Small intestine (tissue), 16 donors: ENCODE data around the gene MCRIP1. TPM values are rescaled to one million over a fixed set of nuclear protein-coding genes. Genes with fewer than 3 reads are reported as not detected.

Experiments
- DNase-seq, 2 donors: peaks; one replicate each; pipeline versions ENCODE4 v3.0.0 to v3.0.0-alpha.2; 2013
- FAIRE-seq: peaks from 2 replicates; lab custom pipeline; 2012; peaks lifted over from hg19 to GRCh38; lab: Jason Lieb, UNC
- H3K27ac ChIP-seq, 3 donors: one replicate each; pipeline ENCODE4 v1.5.1; 2013; ENCODE audit warnings: low read length in 2 of 3, mild to moderate bottlenecking in 2 of 3, control low read depth in 1 of 3, inconsistent platforms in 1 of 3, low read depth in 1 of 3, moderate library complexity in 1 of 3
- H3K27me3 ChIP-seq, 3 donors: one replicate each; pipeline ENCODE4 v1.6.1; 2013; ENCODE audit warnings: low read length in 3 of 3, inconsistent platforms in 1 of 3; ENCODE audit not compliant: control insufficient read depth in 3 of 3, insufficient read depth in 3 of 3
- H3K36me3 ChIP-seq, 3 donors: one replicate each; pipeline ENCODE4 v1.6.1; 2013; ENCODE audit warnings: low read length in 3 of 3, inconsistent platforms in 1 of 3, low read depth in 1 of 3, mild to moderate bottlenecking in 1 of 3, moderate library complexity in 1 of 3; ENCODE audit not compliant: control insufficient read depth in 3 of 3, insufficient read depth in 2 of 3
- H3K4me1 ChIP-seq, 3 donors: one replicate each; pipeline ENCODE4 v1.6.1; 2013; ENCODE audit warnings: low read length in 2 of 3, inconsistent platforms in 1 of 3, low read depth in 1 of 3, mild to moderate bottlenecking in 1 of 3, moderate library complexity in 1 of 3; ENCODE audit not compliant: control insufficient read depth in 3 of 3, insufficient read depth in 2 of 3
- H3K4me3 ChIP-seq, 3 donors: one replicate each; pipeline ENCODE4 v1.5.1; 2013; ENCODE audit warnings: low read length in 3 of 3, control low read depth in 1 of 3, inconsistent platforms in 1 of 3, low read depth in 1 of 3, mild to moderate bottlenecking in 1 of 3, moderate library complexity in 1 of 3
- H3K9me3 ChIP-seq, 2 donors: one replicate each; pipeline ENCODE4 v1.6.1; 2013; ENCODE audit warnings: low read depth in 1 of 2, low read length in 1 of 2; ENCODE audit not compliant: control insufficient read depth in 2 of 2, insufficient read depth in 1 of 2
- WGBS, 3 donors: extraction: QIAGEN DNeasy Blood & Tissue Kit; methylation state at CpG; one replicate each; pipeline ENCODE4 v1.1.7; 2013; 5-methylcytosine and 5-hydroxymethylcytosine counted together
- long read RNA-seq, 10 donors: transcript quantifications; one replicate each; lab custom pipeline, GENCODE V29; 2026
- polyA plus RNA-seq, 4 donors: library from polyadenylated mRNA; stranded (reverse) in 3 of 4; unstranded in 1 of 4; fragments of 200-250 nt in 3 of 4; fragments of 120-200 nt in 1 of 4; gene quantifications; one replicate each; pipeline versions ENCODE4 v1.2.1 to v1.2.3, GENCODE V29; 2013
- donor health status: healthy with polysubstance abuse.
- donor health status: control.
- donor health status: control.
- donor health status: Bipolar disorder and iron deficiency.
- donor health status: healthy.

Gene MCRIP1
- polyA plus RNA-seq: 10 to 100 TPM; 19.5 to 87.6 (median 48.5) TPM
- long read RNA-seq, donor 1: 0 reads
- long read RNA-seq, donor 2, partial matches to known transcripts: 0 of 7 reads
- long read RNA-seq, donor 2, other reads (novel, unspliced or antisense): 0 of 7 reads
- long read RNA-seq, donor 3, transcript MCRIP1-201 (5 exons, 1,209 nt): major isoform, 12 of 22 reads
- long read RNA-seq, donor 3, partial matches to known transcripts: 0 of 22 reads
- long read RNA-seq, donor 3, other reads (novel, unspliced or antisense): 0 of 22 reads
- long read RNA-seq, donor 4, partial matches to known transcripts: 0 of 1 reads
- long read RNA-seq, donor 4, other reads (novel, unspliced or antisense): 0 of 1 reads
- long read RNA-seq, donor 5, partial matches to known transcripts: 37 of 43 reads
- long read RNA-seq, donor 5, other reads (novel, unspliced or antisense): 0 of 43 reads
- long read RNA-seq, donor 6, transcript MCRIP1-203 (6 exons, 925 nt): major isoform, 8 of 21 reads
- long read RNA-seq, donor 6, partial matches to known transcripts: 0 of 21 reads
- long read RNA-seq, donor 6, other reads (novel, unspliced or antisense): 0 of 21 reads
- long read RNA-seq, donor 7, transcript MCRIP1-201 (5 exons, 1,209 nt): major isoform, 57 of 98 reads
- long read RNA-seq, donor 7, transcript MCRIP1-207 (4 exons, 2,775 nt): minor isoform, 10 of 98 reads
- long read RNA-seq, donor 7, transcript MCRIP1-203 (6 exons, 925 nt): minor isoform, 20 of 98 reads
- long read RNA-seq, donor 7, partial matches to known transcripts: 6 of 98 reads
- long read RNA-seq, donor 7, other reads (novel, unspliced or antisense): 0 of 98 reads
- long read RNA-seq, donor 8, partial matches to known transcripts: 0 of 6 reads
- long read RNA-seq, donor 8, other reads (novel, unspliced or antisense): 0 of 6 reads
- long read RNA-seq, donor 9, partial matches to known transcripts: 0 of 6 reads
- long read RNA-seq, donor 9, other reads (novel, unspliced or antisense): 0 of 6 reads
- long read RNA-seq, donor 10, transcript MCRIP1-203 (6 exons, 925 nt): minor isoform, 7 of 41 reads
- long read RNA-seq, donor 10, transcript MCRIP1-201 (5 exons, 1,209 nt): major isoform, 22 of 41 reads
- long read RNA-seq, donor 10, partial matches to known transcripts: 5 of 41 reads
- long read RNA-seq, donor 10, other reads (novel, unspliced or antisense): 0 of 41 reads

- Histone ChIP-seq H3K27me3 (no peaks in the 10 kb centered on the region), H3K4me3 (peak within 1 kb of the TSS; percentile 61 to 91 (median 67)), H3K4me1 (peaks cover 0 to 19% (median 4%) of the 10 kb centered on the region in 3 donors), H3K9me3 (no peaks in the 10 kb centered on the region), H3K36me3 (peaks cover 0 to 16% (median 0%) of the 10 kb centered on the region in 3 donors), H3K27ac (peak within 1 kb of the TSS; percentile 98 to 99 (median 98))
- FAIRE-seq (no peak), DNase-seq (peak; percentile 94 to 98)
- 1% methylated on average over 37 to 76 of the region's 76 CpGs for WGBS, 3 donors
Measured at GRCh38 chr17:81833160-81833920, at the start of gene MCRIP1. TSS of gene MCRIP1 (minus strand) at chr17:81833291. CDS start at chr17:81824506, 8,785 bp downstream.

DNA sequence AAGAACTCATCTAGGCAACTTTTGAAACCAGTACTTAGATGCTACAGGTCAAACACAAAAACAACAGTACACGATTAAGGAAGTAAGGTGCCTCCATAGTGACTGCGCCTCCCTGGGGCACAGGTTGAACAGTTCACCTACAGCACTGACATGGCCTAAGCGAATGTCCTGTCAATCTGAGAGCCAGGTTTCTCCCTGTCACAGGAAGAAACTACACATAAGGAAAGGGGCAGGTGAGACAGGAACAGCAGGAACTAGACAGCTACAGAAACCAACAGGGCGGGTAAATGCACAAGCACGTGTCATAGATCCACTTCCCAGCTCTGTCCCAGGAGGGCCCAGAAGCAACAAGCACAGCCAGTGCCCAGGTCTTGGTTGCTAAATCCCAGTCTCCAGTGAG lies 46.0 kb upstream of the MCRIP1 start:
- H3K36me3 ChIP-seq: peaks cover 0 to 47% (median 2%) of the 10 kb centered on the region in 3 donors
- H3K27ac ChIP-seq: no peak overlapping the region
- 87 to 96% (median 91%) methylated on average over 5 of the region's 5 CpGs for WGBS, 3 donors
- H3K4me1 ChIP-seq: no peaks in the 10 kb centered on the region
- no peak for FAIRE-seq
- no peak overlapping the region for H3K4me3 ChIP-seq
- DNase-seq: no peak
- no peaks in the 10 kb centered on the region for H3K27me3 ChIP-seq
- no peaks in the 10 kb centered on the region for H3K9me3 ChIP-seq

DNA sequence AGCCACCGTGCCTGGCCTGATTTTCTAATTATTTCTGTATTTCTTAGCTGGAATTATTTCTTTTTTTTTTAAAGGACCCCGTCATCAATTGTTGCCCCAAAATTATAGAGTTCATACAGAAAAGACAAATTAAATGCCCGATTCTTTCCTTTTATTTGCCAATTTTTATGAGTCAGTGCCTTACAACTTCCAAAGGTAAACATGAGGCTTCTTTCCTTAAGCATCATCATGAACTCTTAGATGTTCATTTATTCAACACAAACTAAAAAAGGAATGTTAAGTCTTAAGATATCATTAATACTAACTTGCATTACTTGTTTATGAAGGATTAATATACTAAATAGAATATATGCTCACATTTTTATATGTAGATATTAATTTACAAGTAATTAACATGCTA lies 45.2 kb upstream of the MCRIP1 start:
- H3K9me3 ChIP-seq: no peaks in the 10 kb centered on the region
- no peak overlapping the region for H3K4me3 ChIP-seq
- no peak overlapping the region for H3K27ac ChIP-seq
- WGBS, 3 donors: 90 to 97% (median 91%) methylated on average over 3 of the region's 3 CpGs
- no peak for FAIRE-seq
- DNase-seq: no peak
- H3K4me1 ChIP-seq: no peaks in the 10 kb centered on the region
- no peaks in the 10 kb centered on the region for H3K27me3 ChIP-seq
- peaks cover 0 to 41% (median 2%) of the 10 kb centered on the region in 3 donors for H3K36me3 ChIP-seq

- no peaks in the 10 kb centered on the region for H3K4me1 ChIP-seq
- FAIRE-seq (no peak), DNase-seq (no peak)
- no peak overlapping the region for H3K4me3 ChIP-seq
- WGBS, 3 donors: 97 to 98% (median 98%) methylated on average over 5 of the region's 5 CpGs
- H3K27ac ChIP-seq: no peak overlapping the region
- H3K9me3 ChIP-seq: no peaks in the 10 kb centered on the region
- peaks cover 0 to 43% (median 2%) of the 10 kb centered on the region in 3 donors for H3K36me3 ChIP-seq
- no peaks in the 10 kb centered on the region for H3K27me3 ChIP-seq
Measured at GRCh38 chr17:81877569-81877968, 44.5 kb upstream of the MCRIP1 start.

- peaks cover 0 to 40% (median 4%) of the 10 kb centered on the region in 3 donors for H3K4me1 ChIP-seq
- peaks cover 4 to 43% (median 7%) of the 10 kb centered on the region in 3 donors for H3K36me3 ChIP-seq
- FAIRE-seq: no peak
Measured at GRCh38 chr17:81871387-81872230, 38.5 kb upstream of the MCRIP1 start.

DNA sequence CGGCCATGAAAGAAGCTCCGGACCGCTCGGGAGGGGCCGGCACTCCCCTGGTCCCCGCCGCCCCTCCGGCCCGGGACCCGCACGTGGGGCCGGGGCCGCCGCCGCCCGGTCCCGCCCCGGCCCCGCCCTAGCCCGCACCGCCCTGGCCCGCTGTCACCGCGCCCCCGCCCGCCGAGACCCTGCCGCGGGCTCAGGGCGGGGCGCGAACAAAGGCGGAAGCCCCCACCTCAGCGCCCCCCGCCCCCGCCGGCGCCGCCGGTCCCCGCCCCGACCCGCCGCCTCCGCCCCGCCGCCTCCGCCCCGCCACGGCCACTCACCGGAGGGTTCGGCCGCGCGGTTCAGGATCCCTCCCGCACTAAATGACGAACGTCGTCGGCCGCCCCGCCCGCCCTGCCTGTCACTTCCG lies 37.9 kb upstream of the MCRIP1 start, which contains the start of gene ARHGDIA:
TSS of gene ARHGDIA (minus strand) at position 357 of the 406 bp plus-strand sequence. CDS start 1,407 bp downstream, outside the sequence.
- 0 to 1% (median 1%) methylated on average over 13 to 64 of the region's 64 CpGs for WGBS, 3 donors
- H3K9me3 ChIP-seq: no peaks in the 10 kb centered on the region
- DNase-seq: peak in 1 of 2 donors; percentile 15
- H3K36me3 ChIP-seq: peaks cover 4 to 49% (median 7%) of the 10 kb centered on the region in 3 donors
- H3K4me3 ChIP-seq: peak within 1 kb of the TSS; percentile 78 to 98 (median 94)
- peak within 1 kb of the TSS; percentile 92 to 100 (median 99) for H3K27ac ChIP-seq
- H3K27me3 ChIP-seq: no peaks in the 10 kb centered on the region
- FAIRE-seq: no peak
- H3K4me1 ChIP-seq: peaks cover 0 to 46% (median 4%) of the 10 kb centered on the region in 3 donors

More at GRCh38 chr17:81871387-81872230, 38.5 kb upstream of the MCRIP1 start:
- H3K4me3 ChIP-seq: peak overlapping the region; percentile 78 to 98 (median 94)
- 0 to 1% (median 1%) methylated on average over 72 to 86 of the region's 86 CpGs for WGBS, 3 donors
- H3K27me3 ChIP-seq: no peaks in the 10 kb centered on the region
- peak overlapping the region; percentile 88 to 100 (median 99) for H3K27ac ChIP-seq
- no peaks in the 10 kb centered on the region for H3K9me3 ChIP-seq
- DNase-seq: peak; percentile 91 to 95
